ENCODE results near the gene MED29.

Gene MED29

GRCh38 chr19:39412100-39412866 lies 21.1 kb downstream of the MED29 start, which contains the start of gene PLEKHG2:
Gene PLEKHG2, plus strand, starts transcription at chr19:39412669. Its CDS starts 1,418 bp downstream, at chr19:39414087.
- FAIRE-seq = peak; percentile 83

GRCh38 chr19:39412867-39413271 lies 21.7 kb downstream of the MED29 start:
- no peak for FAIRE-seq

GRCh38 chr19:39413272-39413910 lies 22.2 kb downstream of the MED29 start:
- no peak for FAIRE-seq

GRCh38 chr19:39413911-39414608 lies 22.9 kb downstream of the MED29 start:
- FAIRE-seq = no peak

- no peak for FAIRE-seq
These were observed 24.2 kb downstream of the MED29 start for GRCh38 chr19:39415111-39416046.

- no peak for FAIRE-seq
These were observed 25.3 kb downstream of the MED29 start for GRCh38 chr19:39416152-39417120.

GRCh38 chr19:39417463-39418181 lies 26.4 kb downstream of the MED29 start:
- FAIRE-seq = no peak

- FAIRE-seq = no peak
These were observed 27.8 kb downstream of the MED29 start for GRCh38 chr19:39419003-39419402.

- FAIRE-seq = no peak
These were observed 29.6 kb downstream of the MED29 start for GRCh38 chr19:39420769-39421168.

- FAIRE-seq = no peak
These were observed 30.8 kb downstream of the MED29 start for GRCh38 chr19:39422020-39422419.

- FAIRE-seq = no peak
These were observed 32.3 kb downstream of the MED29 start for GRCh38 chr19:39423258-39424086.

GRCh38 chr19:39424934-39425333 lies 33.8 kb downstream of the MED29 start:
- FAIRE-seq = no peak

GRCh38 chr19:39425744-39426143 lies 34.6 kb downstream of the MED29 start:
- no peak for FAIRE-seq

GRCh38 chr19:39426170-39426569 lies 35.0 kb downstream of the MED29 start:
- no peak for FAIRE-seq

- FAIRE-seq = no peak
These were observed 36.5 kb downstream of the MED29 start for GRCh38 chr19:39427707-39428106.

- no peak for FAIRE-seq
These were observed 37.3 kb downstream of the MED29 start for GRCh38 chr19:39428283-39429112.

- FAIRE-seq = no peak
These were observed 39.8 kb downstream of the MED29 start for GRCh38 chr19:39430675-39431593.

- no peak for FAIRE-seq
These were observed 41.5 kb downstream of the MED29 start for GRCh38 chr19:39432677-39433025.
